ENCODE results near the gene SLC6A6.

DNA sequence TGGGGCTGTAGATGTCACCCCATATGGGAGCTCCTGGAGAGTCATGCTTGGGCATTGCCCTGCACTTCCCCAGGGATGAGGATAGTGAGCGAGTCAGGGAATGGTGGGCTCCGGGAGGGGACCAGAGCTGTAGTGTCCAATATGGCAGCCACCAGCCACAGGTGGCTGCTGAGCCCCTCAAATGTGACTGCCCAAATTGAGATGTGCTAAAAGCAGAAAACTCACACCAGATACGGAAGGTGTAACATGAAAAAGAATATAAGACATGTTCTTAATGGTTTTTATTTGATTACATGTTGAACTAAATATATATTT lies 106.1 kb downstream of the SLC6A6 start:
- TF ChIP-seq, protein P1, sequence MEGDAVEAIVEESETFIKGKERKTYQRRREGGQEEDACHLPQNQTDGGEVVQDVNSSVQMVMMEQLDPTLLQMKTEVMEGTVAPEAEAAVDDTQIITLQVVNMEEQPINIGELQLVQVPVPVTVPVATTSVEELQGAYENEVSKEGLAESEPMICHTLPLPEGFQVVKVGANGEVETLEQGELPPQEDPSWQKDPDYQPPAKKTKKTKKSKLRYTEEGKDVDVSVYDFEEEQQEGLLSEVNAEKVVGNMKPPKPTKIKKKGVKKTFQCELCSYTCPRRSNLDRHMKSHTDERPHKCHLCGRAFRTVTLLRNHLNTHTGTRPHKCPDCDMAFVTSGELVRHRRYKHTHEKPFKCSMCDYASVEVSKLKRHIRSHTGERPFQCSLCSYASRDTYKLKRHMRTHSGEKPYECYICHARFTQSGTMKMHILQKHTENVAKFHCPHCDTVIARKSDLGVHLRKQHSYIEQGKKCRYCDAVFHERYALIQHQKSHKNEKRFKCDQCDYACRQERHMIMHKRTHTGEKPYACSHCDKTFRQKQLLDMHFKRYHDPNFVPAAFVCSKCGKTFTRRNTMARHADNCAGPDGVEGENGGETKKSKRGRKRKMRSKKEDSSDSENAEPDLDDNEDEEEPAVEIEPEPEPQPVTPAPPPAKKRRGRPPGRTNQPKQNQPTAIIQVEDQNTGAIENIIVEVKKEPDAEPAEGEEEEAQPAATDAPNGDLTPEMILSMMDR (IDR thresholded peaks at IDR 0.05), result no peak
- TF ChIP-seq POLR2A (IDR thresholded peaks at IDR 0.05), result no peak
